HCT116 (cell line): ENCODE measurements around the gene FLNC.

Experiments
- CTCF ChIP-seq, 3 experiments: fragments of 200-600 bp in 1 of 3; sonication (generic) in 1 of 3; IDR thresholded peaks in 2 of 3; conservative IDR thresholded peaks in 1 of 3; 2 replicates each; pipeline ENCODE4 v1.5.1; 2012 to 2017; ENCODE audit warnings: low read depth in 2 of 3, low read length in 2 of 3, antibody characterized with exemption in 1 of 3, borderline replicate concordance in 1 of 3, control low read depth in 1 of 3, mild to moderate bottlenecking in 1 of 3, mixed read lengths in 1 of 3, mixed run types in 1 of 3, moderate library complexity in 1 of 3; ENCODE audit not compliant: insufficient read depth in 1 of 3
- POLR2A ChIP-seq: IDR thresholded peaks from 2 replicates; pipeline ENCODE4 v1.7.0; 2011; ENCODE audit warnings: borderline replicate concordance; ENCODE audit not compliant: insufficient read depth, insufficient read length; ENCODE audit errors: extremely low read depth
- POLR2AphosphoS5 ChIP-seq: IDR thresholded peaks from 2 replicates; pipeline ENCODE4 v1.6.1; 2011; ENCODE audit warnings: mild to moderate bottlenecking, low read depth, low read length, moderate library complexity
- SIN3A ChIP-seq: IDR thresholded peaks from 2 replicates; pipeline ENCODE4 v1.6.1; 2012; ENCODE audit warnings: low read depth
- SRF ChIP-seq: IDR thresholded peaks from 2 replicates; pipeline ENCODE4 v1.6.1; 2012; ENCODE audit warnings: low read depth

DNA sequence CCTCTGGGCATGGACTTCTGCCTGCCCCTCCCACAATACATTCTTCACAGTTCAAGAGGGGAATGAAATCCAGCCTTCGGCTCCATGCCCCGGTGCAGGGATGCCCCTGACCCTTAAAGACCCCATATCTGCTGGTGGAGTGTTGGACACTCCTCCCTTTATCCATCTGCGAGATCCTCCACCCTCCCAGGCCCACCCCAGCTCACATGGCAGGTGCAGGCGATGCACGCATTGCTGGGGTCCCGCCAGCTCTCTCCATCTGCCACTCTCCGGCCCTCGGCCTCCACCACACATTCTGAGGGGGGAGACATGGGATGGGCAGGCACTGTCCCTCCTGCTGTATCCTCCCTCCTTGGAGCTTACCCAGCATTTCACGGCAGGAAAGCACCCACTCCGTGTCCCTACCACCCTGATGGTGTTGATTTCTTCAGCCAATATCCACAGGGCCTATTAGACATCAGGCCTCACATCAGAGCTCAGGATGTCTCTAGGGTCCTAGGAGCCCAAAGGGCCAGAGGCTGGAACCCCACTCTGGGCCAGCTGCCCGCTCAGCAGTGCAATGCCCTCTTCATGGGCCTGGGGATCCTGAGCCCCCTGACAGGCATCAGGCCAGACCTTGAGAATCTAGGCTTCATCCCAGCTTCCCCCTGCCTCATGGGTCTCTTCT lies 50.7 kb downstream of the FLNC start:
- TF ChIP-seq SIN3A (no peak), POLR2A (no peak), CTCF (IDR thresholded peaks at IDR 0.05 in 2 of 3, conservative IDR thresholded peaks at IDR 0.05 in 1 of 3; ENCODE audit: borderline replicate concordance in 1 of 3, insufficient read depth in 1 of 3, low read depth in 2 of 3, low read length in 2 of 3) (no peak), POLR2AphosphoS5 (no peak), SRF (no peak)
